Lower leg skin (tissue), 3 donors: Measurements from ENCODE around the gene SLC41A3.

Source experiments
- POLR2A ChIP-seq, 2 donors: fragments of 450-650 bp; IDR thresholded peaks; one replicate each; pipeline ENCODE4 v1.6.1; 2016 to 2017; ENCODE audit warnings: antibody characterized with exemption in 2 of 2, mild to moderate bottlenecking in 1 of 2, moderate library complexity in 1 of 2
- TF ChIP-seq, protein P1 (sequence below), 3 donors: fragments of 450-650 bp; IDR thresholded peaks; one replicate each; pipeline ENCODE4 v1.5.1; 2016; ENCODE audit warnings: antibody characterized with exemption in 3 of 3, mild to moderate bottlenecking in 3 of 3, moderate library complexity in 2 of 3

GRCh38 chr3:126009181-126009580 lies 74.7 kb downstream of the SLC41A3 start:
- TF ChIP-seq POLR2A (IDR thresholded peaks at IDR 0.05): no peak
- TF ChIP-seq, protein P1, sequence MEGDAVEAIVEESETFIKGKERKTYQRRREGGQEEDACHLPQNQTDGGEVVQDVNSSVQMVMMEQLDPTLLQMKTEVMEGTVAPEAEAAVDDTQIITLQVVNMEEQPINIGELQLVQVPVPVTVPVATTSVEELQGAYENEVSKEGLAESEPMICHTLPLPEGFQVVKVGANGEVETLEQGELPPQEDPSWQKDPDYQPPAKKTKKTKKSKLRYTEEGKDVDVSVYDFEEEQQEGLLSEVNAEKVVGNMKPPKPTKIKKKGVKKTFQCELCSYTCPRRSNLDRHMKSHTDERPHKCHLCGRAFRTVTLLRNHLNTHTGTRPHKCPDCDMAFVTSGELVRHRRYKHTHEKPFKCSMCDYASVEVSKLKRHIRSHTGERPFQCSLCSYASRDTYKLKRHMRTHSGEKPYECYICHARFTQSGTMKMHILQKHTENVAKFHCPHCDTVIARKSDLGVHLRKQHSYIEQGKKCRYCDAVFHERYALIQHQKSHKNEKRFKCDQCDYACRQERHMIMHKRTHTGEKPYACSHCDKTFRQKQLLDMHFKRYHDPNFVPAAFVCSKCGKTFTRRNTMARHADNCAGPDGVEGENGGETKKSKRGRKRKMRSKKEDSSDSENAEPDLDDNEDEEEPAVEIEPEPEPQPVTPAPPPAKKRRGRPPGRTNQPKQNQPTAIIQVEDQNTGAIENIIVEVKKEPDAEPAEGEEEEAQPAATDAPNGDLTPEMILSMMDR (IDR thresholded peaks at IDR 0.05): no peak
